Measurements from ENCODE around the gene MCM3. TPM values are rescaled to one million over a fixed set of nuclear protein-coding genes. Genes with fewer than 3 reads are reported as not detected.

MCM3 gene
- 100 to 1,000 TPM; 110 to 142 (median 137) TPM for polyA plus RNA-seq (ENCODE audit: insufficient read length in 3 of 3)
- long read RNA-seq, donor 1, transcript MCM3-201 (17 exons, 3,083 nt), result major isoform, 10 of 16 reads
- long read RNA-seq, donor 1, partial matches to known transcripts, result 6 of 16 reads
- long read RNA-seq, donor 1, other reads (novel, unspliced or antisense), result 0 of 16 reads
- long read RNA-seq, donor 2, transcript MCM3-201 (17 exons, 3,083 nt), result major isoform, 6 of 16 reads
- long read RNA-seq, donor 2, partial matches to known transcripts, result 10 of 16 reads
- long read RNA-seq, donor 2, other reads (novel, unspliced or antisense), result 0 of 16 reads
- long read RNA-seq, donor 3, transcript MCM3-201 (17 exons, 3,083 nt), result major isoform, 22 of 53 reads
- long read RNA-seq, donor 3, partial matches to known transcripts, result 31 of 53 reads
- long read RNA-seq, donor 3, other reads (novel, unspliced or antisense), result 0 of 53 reads
- long read RNA-seq, donor 4, transcript MCM3-201 (17 exons, 3,083 nt), result major isoform, 15 of 22 reads
- long read RNA-seq, donor 4, partial matches to known transcripts, result 7 of 22 reads
- long read RNA-seq, donor 4, other reads (novel, unspliced or antisense), result 0 of 22 reads
- long read RNA-seq, donor 5, result 0 reads
- long read RNA-seq, donor 6, partial matches to known transcripts, result 23 of 27 reads
- long read RNA-seq, donor 6, other reads (novel, unspliced or antisense), result 0 of 27 reads
- long read RNA-seq, donor 7, transcript MCM3-201 (17 exons, 3,083 nt), result major isoform, 8 of 28 reads
- long read RNA-seq, donor 7, partial matches to known transcripts, result 20 of 28 reads
- long read RNA-seq, donor 7, other reads (novel, unspliced or antisense), result 0 of 28 reads
- long read RNA-seq, donor 8, result 0 reads
- long read RNA-seq, donor 9, transcript MCM3-201 (17 exons, 3,083 nt), result major isoform, 14 of 24 reads
- long read RNA-seq, donor 9, partial matches to known transcripts, result 9 of 24 reads
- long read RNA-seq, donor 9, other reads (novel, unspliced or antisense), result 0 of 24 reads
- long read RNA-seq, donor 10, transcript MCM3-201 (17 exons, 3,083 nt), result major isoform, 13 of 19 reads
- long read RNA-seq, donor 10, partial matches to known transcripts, result 6 of 19 reads
- long read RNA-seq, donor 10, other reads (novel, unspliced or antisense), result 0 of 19 reads
- long read RNA-seq, donor 11, transcript MCM3-201 (17 exons, 3,083 nt), result major isoform, 17 of 34 reads
- long read RNA-seq, donor 11, partial matches to known transcripts, result 16 of 34 reads
- long read RNA-seq, donor 11, other reads (novel, unspliced or antisense), result 0 of 34 reads
- long read RNA-seq, donor 12, transcript MCM3-201 (17 exons, 3,083 nt), result major isoform, 6 of 6 reads
- long read RNA-seq, donor 12, partial matches to known transcripts, result 0 of 6 reads
- long read RNA-seq, donor 12, other reads (novel, unspliced or antisense), result 0 of 6 reads
- long read RNA-seq, donor 13, result 0 reads
- long read RNA-seq, donor 14, transcript MCM3-201 (17 exons, 3,083 nt), result major isoform, 11 of 11 reads
- long read RNA-seq, donor 14, partial matches to known transcripts, result 0 of 11 reads
- long read RNA-seq, donor 14, other reads (novel, unspliced or antisense), result 0 of 11 reads
- long read RNA-seq, donor 15, transcript MCM3-201 (17 exons, 3,083 nt), result major isoform, 6 of 6 reads
- long read RNA-seq, donor 15, partial matches to known transcripts, result 0 of 6 reads
- long read RNA-seq, donor 15, other reads (novel, unspliced or antisense), result 0 of 6 reads
- long read RNA-seq, donor 16, transcript MCM3-201 (17 exons, 3,083 nt), result major isoform, 51 of 124 reads
- long read RNA-seq, donor 16, partial matches to known transcripts, result 63 of 124 reads
- long read RNA-seq, donor 16, other reads (novel, unspliced or antisense), result 10 of 124 reads

- peak; percentile 95 to 100 (median 98) for DNase-seq (ENCODE audit: extremely low read depth in 1 of 11, low read depth in 9 of 11, low spot score in 4 of 11)
Measured at GRCh38 chr6:52284460-52285176, at the start of gene MCM3. TSS of gene MCM3 (minus strand) at chr6:52284742. CDS start at chr6:52284674, 68 bp downstream.

- DNase-seq (ENCODE audit: extremely low read depth in 1 of 11, low read depth in 9 of 11, low spot score in 4 of 11), result no peak
Measured at GRCh38 chr6:52333840-52334200, 49.3 kb upstream of the MCM3 start.

GRCh38 chr6:52331793-52332457 is 47.4 kb upstream of the MCM3 start:
- no peak for DNase-seq (ENCODE audit: extremely low read depth in 1 of 11, low read depth in 9 of 11, low spot score in 4 of 11)

- no peak for DNase-seq (ENCODE audit: extremely low read depth in 1 of 11, low read depth in 9 of 11, low spot score in 4 of 11)
Measured at GRCh38 chr6:52330470-52330869, 45.9 kb upstream of the MCM3 start.

- no peak for DNase-seq (ENCODE audit: extremely low read depth in 1 of 11, low read depth in 9 of 11, low spot score in 4 of 11)
Measured at GRCh38 chr6:52328729-52329128, 44.2 kb upstream of the MCM3 start.

GRCh38 chr6:52328303-52328662 is 43.7 kb upstream of the MCM3 start:
- no peak for DNase-seq (ENCODE audit: extremely low read depth in 1 of 11, low read depth in 9 of 11, low spot score in 4 of 11)

- DNase-seq (ENCODE audit: extremely low read depth in 1 of 11, low read depth in 9 of 11, low spot score in 4 of 11), result no peak
Measured at GRCh38 chr6:52326540-52327364, 42.2 kb upstream of the MCM3 start.

- DNase-seq (ENCODE audit: extremely low read depth in 1 of 11, low read depth in 9 of 11, low spot score in 4 of 11), result no peak
Measured at GRCh38 chr6:52325695-52326471, 41.3 kb upstream of the MCM3 start.

- no peak for DNase-seq (ENCODE audit: extremely low read depth in 1 of 11, low read depth in 9 of 11, low spot score in 4 of 11)
Measured at GRCh38 chr6:52324189-52324588, 39.6 kb upstream of the MCM3 start.

GRCh38 chr6:52317841-52318581 is 33.5 kb upstream of the MCM3 start:
- DNase-seq (ENCODE audit: extremely low read depth in 1 of 11, low read depth in 9 of 11, low spot score in 4 of 11), result no peak

- no peak for DNase-seq (ENCODE audit: extremely low read depth in 1 of 11, low read depth in 9 of 11, low spot score in 4 of 11)
Measured at GRCh38 chr6:52317211-52317610, 32.7 kb upstream of the MCM3 start.

GRCh38 chr6:52314752-52315151 is 30.2 kb upstream of the MCM3 start:
- no peak for DNase-seq (ENCODE audit: extremely low read depth in 1 of 11, low read depth in 9 of 11, low spot score in 4 of 11)

GRCh38 chr6:52312461-52312860 is 27.9 kb upstream of the MCM3 start:
- no peak for DNase-seq (ENCODE audit: extremely low read depth in 1 of 11, low read depth in 9 of 11, low spot score in 4 of 11)

- no peak for DNase-seq (ENCODE audit: extremely low read depth in 1 of 11, low read depth in 9 of 11, low spot score in 4 of 11)
Measured at GRCh38 chr6:52310932-52311331, 26.4 kb upstream of the MCM3 start.

- no peak for DNase-seq (ENCODE audit: extremely low read depth in 1 of 11, low read depth in 9 of 11, low spot score in 4 of 11)
Measured at GRCh38 chr6:52307900-52308372, 23.4 kb upstream of the MCM3 start.
